Measurements from ENCODE around the gene PAH. TPM values are rescaled to one million over a fixed set of nuclear protein-coding genes. Genes with fewer than 3 reads are reported as not detected.

PAH gene
- total and polyA plus RNA-seq, 2 of the 8 experiments (the other 6 are each of a cell fraction or from before 2014, with no cell fraction given): 3.9 to 9.0 TPM

DNA sequence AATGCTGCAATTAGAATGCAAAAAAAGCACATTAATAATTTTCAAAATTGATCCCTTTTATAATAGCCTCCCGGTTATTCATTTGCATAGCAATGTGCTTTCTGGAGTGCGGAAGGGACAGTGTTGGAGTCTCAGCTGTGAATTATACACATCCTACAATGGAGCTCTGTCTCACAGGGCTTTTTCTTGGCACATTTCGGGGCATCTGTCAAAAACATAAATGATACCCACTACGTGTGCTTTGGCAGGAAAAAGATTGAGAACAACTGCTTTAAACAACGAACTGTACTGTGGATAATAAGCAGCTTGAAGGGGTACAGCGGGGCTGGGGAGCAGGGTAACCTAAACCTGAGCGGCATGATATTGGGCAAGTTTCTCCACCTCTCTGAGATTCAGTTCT lies 123.1 kb downstream of the PAH start:
- Histone ChIP-seq H2BK15ac (ENCODE audit: low read length) (no peak overlapping the region), H3K23ac (ENCODE audit: insufficient read length) (no peak overlapping the region), H3K4me1 (replicated peaks in 1 of 4; ENCODE audit: control insufficient read depth in 3 of 4, insufficient read depth in 4 of 4, low read length in 3 of 4) (no peaks in the 10 kb centered on the region), H4K91ac (replicated peaks; ENCODE audit: insufficient read length, low read length) (no peak overlapping the region), H3K27ac (ENCODE audit: low read depth, low read length) (no peak overlapping the region), H4K8ac (ENCODE audit: extremely low read depth, insufficient read depth, low read length) (no peak overlapping the region), H3K4ac (replicated peaks; ENCODE audit: insufficient read length, low read depth, low read length) (no peak overlapping the region), H3K18ac (ENCODE audit: extremely low read depth, low read length) (no peak overlapping the region), H3K4me2 (ENCODE audit: insufficient read depth in 1 of 2, low read depth in 2 of 2, low read length in 2 of 2) (no peak overlapping the region), H3K79me1 (ENCODE audit: low read depth, low read length) (no peaks in the 10 kb centered on the region), H4K20me1 (replicated peaks in 1 of 2; ENCODE audit: control insufficient read depth in 1 of 2, insufficient read depth in 2 of 2, low read length in 2 of 2) (no peaks in the 10 kb centered on the region), H3K79me2 (ENCODE audit: control insufficient read depth in 1 of 2, insufficient read depth in 2 of 2, low read length in 2 of 2) (no peaks in the 10 kb centered on the region), H3K14ac (ENCODE audit: insufficient read length) (no peak overlapping the region), H3K27me3 (replicated peaks in 1 of 4; ENCODE audit: control insufficient read depth in 3 of 4, extremely low read depth in 1 of 4, insufficient read depth in 3 of 4, low read length in 3 of 4) (no peaks in the 10 kb centered on the region), H2AK5ac (ENCODE audit: low read depth, low read length) (no peak overlapping the region), H2BK5ac (ENCODE audit: low read depth, low read length) (no peak overlapping the region), H3K36me3 (ENCODE audit: control insufficient read depth in 2 of 4, insufficient read depth in 4 of 4, low read length in 3 of 4) (no peaks in the 10 kb centered on the region), H3K9me3 (ENCODE audit: insufficient read depth in 2 of 2, low read depth in 1 of 2, low read length in 1 of 2) (no peaks in the 10 kb centered on the region), H3K4me3 (ENCODE audit: extremely low read depth in 1 of 4, insufficient read depth in 2 of 4, low read depth in 3 of 4, low read length in 4 of 4) (no peak overlapping the region), H2BK20ac (ENCODE audit: low read length) (no peak overlapping the region), H3K9ac (replicated peaks in 1 of 4; ENCODE audit: extremely low read depth in 1 of 4, low read depth in 3 of 4, low read length in 3 of 4) (no peak overlapping the region), H3K23me2 (ENCODE audit: low read depth, low read length) (no peaks in the 10 kb centered on the region), H3K56ac (replicated peaks; ENCODE audit: insufficient read length, low read depth, low read length) (no peak overlapping the region), H2BK120ac (replicated peaks; ENCODE audit: low read depth, low read length) (no peak overlapping the region), H2BK12ac (ENCODE audit: low read depth, low read length) (no peak overlapping the region), H4K5ac (ENCODE audit: insufficient read length, low read depth, low read length) (no peak overlapping the region), H2AFZ (ENCODE audit: low read length) (no peak overlapping the region)
- 82% methylated on average over 7 of the region's 7 CpGs; no CpG with 5 or more reads in 1 of the 2 experiments for WGBS, 2 experiments (ENCODE audit: extremely low coverage in 1 of 2, insufficient coverage in 1 of 2, insufficient read length in 1 of 2, insufficient replicate concordance in 2 of 2, low coverage in 1 of 2, low lambda C conversion rate in 2 of 2, missing lambda C conversion rate in 1 of 2)
- ChIA-PET POLR2A (ENCODE audit: partially characterized antibody) (no interaction called here), CTCF (ENCODE audit: partially characterized antibody) (interaction anchor here (0.6 to 1.9 kb wide), 6 partner anchors 9 to 85 kb away, joined by 3 to 7 read pairs (median 5); no protein-coding TSS in a partner anchor)
- DNase-seq (ENCODE audit: low read depth in 1 of 2, low spot score in 2 of 2): no peak
- FAIRE-seq: no peak
- TF ChIP-seq HDAC6 (IDR thresholded peaks at IDR 0.05; ENCODE audit: low read depth, low read length) (no peak), SIRT6 (IDR thresholded peaks at IDR 0.05; ENCODE audit: low read length) (no peak), RXRA (IDR thresholded peaks at IDR 0.05; ENCODE audit: insufficient read depth, low read depth, low read length) (no peak), YY1 (IDR thresholded peaks at IDR 0.05; ENCODE audit: low read depth, low read length) (no peak), CREB1 (IDR thresholded peaks at IDR 0.05) (no peak), CHD2 (IDR thresholded peaks at IDR 0.05; ENCODE audit: low read length) (no peak), E2F6 (IDR thresholded peaks at IDR 0.05) (no peak), TCF12 (IDR thresholded peaks at IDR 0.05; ENCODE audit: low read depth, low read length) (no peak), EZH2 (IDR thresholded peaks at IDR 0.05; ENCODE audit: low read depth, low read length, severe bottlenecking) (no peak), CTBP2 (IDR thresholded peaks at IDR 0.05; ENCODE audit: borderline replicate concordance, insufficient read depth, insufficient read length, low read length) (no peak), NANOG (IDR thresholded peaks at IDR 0.05; ENCODE audit: insufficient read depth, low read depth, low read length, poor library complexity, severe bottlenecking) (no peak), SIX5 (IDR thresholded peaks at IDR 0.05; ENCODE audit: low read depth, low read length) (no peak), SIN3A (conservative IDR thresholded peaks at IDR 0.05 in 1 of 2, IDR thresholded peaks at IDR 0.05 in 1 of 2; ENCODE audit: low read depth in 1 of 2, low read length in 2 of 2) (no peak)

Measured in H1 (cell line).